Mesenchymal stem cell (in vitro differentiated cells and primary cell): ENCODE data around the gene SPRR2B.
A peak's percentile ranks its signal among the peaks of the same experiment; 100 is the strongest.

Experiments
- DNase-seq: peaks from one replicate; pipeline ENCODE4 v3.0.0-alpha.2; 2013
- H2AFZ ChIP-seq: one replicate; pipeline ENCODE4 v1.6.1; 2013; ENCODE audit warnings: low read depth, mild to moderate bottlenecking, control low read depth, inconsistent platforms, low read length, moderate library complexity
- H2AK5ac ChIP-seq: 2 replicates; pipeline ENCODE4 v1.6.1; 2013; ENCODE audit warnings: low read length, moderate library complexity, mild to moderate bottlenecking, inconsistent platforms; ENCODE audit not compliant: severe bottlenecking
- H2BK120ac ChIP-seq: one replicate; pipeline ENCODE4 v1.6.1; 2013; ENCODE audit warnings: low read depth, mild to moderate bottlenecking, inconsistent platforms, low read length, moderate library complexity
- H2BK12ac ChIP-seq, 2 experiments: one replicate each; pipeline ENCODE4 v1.6.1; 2013; ENCODE audit warnings: inconsistent platforms in 2 of 2, low read length in 2 of 2, mild to moderate bottlenecking in 2 of 2, moderate library complexity in 2 of 2, control low read depth in 1 of 2
- H2BK15ac ChIP-seq: one replicate; pipeline ENCODE4 v1.6.1; 2013; ENCODE audit warnings: mild to moderate bottlenecking, low read depth, inconsistent platforms; ENCODE audit not compliant: poor library complexity, severe bottlenecking
- H2BK5ac ChIP-seq: 2 replicates; pipeline ENCODE4 v1.6.1; 2013; ENCODE audit warnings: low read depth, mild to moderate bottlenecking, low read length, control low read depth, inconsistent platforms; ENCODE audit not compliant: poor library complexity, severe bottlenecking
- H3K14ac ChIP-seq, 2 experiments: one replicate each; pipeline ENCODE4 v1.6.1; 2013; ENCODE audit warnings: inconsistent platforms in 2 of 2, low read length in 2 of 2, control low read depth in 1 of 2, mild to moderate bottlenecking in 1 of 2, moderate library complexity in 1 of 2
- H3K18ac ChIP-seq, 2 experiments: one replicate each; pipeline ENCODE4 v1.6.1; 2013; ENCODE audit warnings: inconsistent platforms in 2 of 2, low read length in 2 of 2, control low read depth in 1 of 2, low read depth in 1 of 2, mild to moderate bottlenecking in 1 of 2
- H3K23ac ChIP-seq, 2 experiments: one replicate each; pipeline ENCODE4 v1.6.1; 2013; ENCODE audit warnings: inconsistent platforms in 2 of 2, low read length in 2 of 2, mild to moderate bottlenecking in 2 of 2, moderate library complexity in 2 of 2, control low read depth in 1 of 2
- H3K27ac ChIP-seq: 2 replicates; pipeline ENCODE4 v1.5.1; 2013; ENCODE audit warnings: mild to moderate bottlenecking, moderate library complexity, low read length, control low read depth, inconsistent platforms; ENCODE audit not compliant: poor library complexity, severe bottlenecking
- H3K27me3 ChIP-seq, 2 experiments: 2 replicates each; pipeline versions ENCODE4 v1.6.1 to v1.7.0; 2013; ENCODE audit warnings: low read length in 2 of 2, mild to moderate bottlenecking in 2 of 2, moderate library complexity in 2 of 2, control low read depth in 1 of 2, inconsistent platforms in 1 of 2; ENCODE audit not compliant: control insufficient read depth in 1 of 2, insufficient read depth in 1 of 2
- H3K36me3 ChIP-seq, 2 experiments: 2 replicates each; pipeline versions ENCODE4 v1.6.1 to v1.7.0; 2013; ENCODE audit warnings: low read length in 2 of 2, control low read depth in 1 of 2, inconsistent platforms in 1 of 2, low read depth in 1 of 2, mild to moderate bottlenecking in 1 of 2; ENCODE audit not compliant: insufficient read depth in 2 of 2, control insufficient read depth in 1 of 2
- H3K4ac ChIP-seq, 2 experiments: one replicate each; pipeline ENCODE4 v1.6.1; 2013; ENCODE audit warnings: inconsistent platforms in 2 of 2, low read length in 2 of 2, mild to moderate bottlenecking in 2 of 2, moderate library complexity in 2 of 2, control low read depth in 1 of 2, low read depth in 1 of 2
- H3K4me1 ChIP-seq: 2 replicates; pipeline ENCODE4 v1.6.1; 2013; ENCODE audit warnings: low read depth, low read length, control low read depth; ENCODE audit not compliant: control insufficient read depth, insufficient read depth
- H3K4me2 ChIP-seq: 2 replicates; pipeline ENCODE4 v1.6.1; 2013; ENCODE audit warnings: low read length, mild to moderate bottlenecking, inconsistent platforms; ENCODE audit not compliant: poor library complexity, severe bottlenecking
- H3K4me3 ChIP-seq, 2 experiments: 2 replicates each; pipeline versions ENCODE4 v1.5.1 to v1.7.0; 2013; ENCODE audit warnings: low read length in 2 of 2, mild to moderate bottlenecking in 2 of 2, control low read depth in 1 of 2, low read depth in 1 of 2; ENCODE audit not compliant: insufficient read depth in 1 of 2
- H3K79me1 ChIP-seq: replicated peaks from 2 replicates; pipeline ENCODE4 v1.6.1; 2013; ENCODE audit warnings: mild to moderate bottlenecking, control low read depth, low read length, inconsistent platforms; ENCODE audit not compliant: poor library complexity, severe bottlenecking
- H3K9ac ChIP-seq: 2 replicates; pipeline ENCODE4 v1.7.0; 2013; ENCODE audit warnings: mild to moderate bottlenecking, low read length, moderate library complexity
- H3K9me3 ChIP-seq: 2 replicates; pipeline ENCODE4 v1.7.0; 2013; ENCODE audit warnings: mild to moderate bottlenecking, low read length; ENCODE audit not compliant: control insufficient read depth
- H4K8ac ChIP-seq: one replicate; pipeline ENCODE4 v1.6.1; 2013; ENCODE audit warnings: inconsistent platforms, mild to moderate bottlenecking, low read length, moderate library complexity
- H4K91ac ChIP-seq: one replicate; pipeline ENCODE4 v1.6.1; 2013; ENCODE audit warnings: mild to moderate bottlenecking, low read length, inconsistent platforms
- WGBS: methylation state at CpG from one replicate; pipeline ENCODE4 v1.1.7; 2013; ENCODE audit warnings: mixed read lengths; 5-methylcytosine and 5-hydroxymethylcytosine counted together

SPRR2B gene

GRCh38 chr1:153072806-153073726 is 1.7 kb upstream of the SPRR2B start:
- no peak overlapping the region for H4K8ac ChIP-seq
- H2BK12ac ChIP-seq, result no peak overlapping the region
- H3K4ac ChIP-seq, result no peak overlapping the region
- H3K14ac ChIP-seq, result no peak overlapping the region
- no peaks in the 10 kb centered on the region for H3K36me3 ChIP-seq
- no peak overlapping the region for H3K27ac ChIP-seq
- H3K23ac ChIP-seq, result no peak overlapping the region
- H3K18ac ChIP-seq, result no peak overlapping the region
- no peak overlapping the region for H2AFZ ChIP-seq
- no peak overlapping the region for H2BK120ac ChIP-seq
- no peak overlapping the region for H2BK15ac ChIP-seq
- no peak overlapping the region for H3K4me3 ChIP-seq
- no peak overlapping the region for H3K4me2 ChIP-seq
- H3K4me1 ChIP-seq, result no peaks in the 10 kb centered on the region
- H3K9me3 ChIP-seq, result no peaks in the 10 kb centered on the region
- H4K91ac ChIP-seq, result no peak overlapping the region
- H3K9ac ChIP-seq, result no peak overlapping the region
- WGBS, result 38% methylated on average over 3 of the region's 5 CpGs
- no peak overlapping the region for H2AK5ac ChIP-seq
- H3K27me3 ChIP-seq, result no peaks in the 10 kb centered on the region
- DNase-seq, result no peak
- no peak overlapping the region for H2BK5ac ChIP-seq
- H3K79me1 ChIP-seq, result no peaks in the 10 kb centered on the region

GRCh38 chr1:153070243-153070642 is 1.2 kb downstream of the SPRR2B start:
- Histone ChIP-seq H3K14ac (no peak overlapping the region), H3K4me1 (no peaks in the 10 kb centered on the region), H3K9me3 (no peaks in the 10 kb centered on the region), H2BK5ac (no peak overlapping the region), H2AK5ac (no peak overlapping the region), H2BK15ac (no peak overlapping the region), H3K4me2 (no peak overlapping the region), H3K27me3 (no peaks in the 10 kb centered on the region), H2BK120ac (no peak overlapping the region), H3K18ac (no peak overlapping the region), H3K23ac (no peak overlapping the region), H3K79me1 (no peaks in the 10 kb centered on the region), H4K8ac (no peak overlapping the region), H3K36me3 (no peaks in the 10 kb centered on the region), H3K9ac (no peak overlapping the region), H2AFZ (no peak overlapping the region), H3K4ac (no peak overlapping the region), H4K91ac (no peak overlapping the region), H3K4me3 (no peak overlapping the region), H2BK12ac (no peak overlapping the region), H3K27ac (no peak overlapping the region)
- DNase-seq, result no peak
- 17% methylated on average over 1 of the region's 2 CpGs for whole genome bisulfite sequencing

GRCh38 chr1:153058826-153059784 is 12.3 kb downstream of the SPRR2B start:
- Histone ChIP-seq H3K9ac (no peak overlapping the region), H3K27ac (no peak overlapping the region), H2BK15ac (no peak overlapping the region), H3K4me3 (no peak overlapping the region), H3K27me3 (peaks cover 0 to 8% of the 10 kb centered on the region in 2 experiments), H4K8ac (no peak overlapping the region), H3K36me3 (no peaks in the 10 kb centered on the region), H2BK12ac (no peak overlapping the region), H3K4me1 (no peaks in the 10 kb centered on the region), H2BK5ac (no peak overlapping the region), H3K4me2 (no peak overlapping the region), H4K91ac (no peak overlapping the region), H2AFZ (peak overlapping the region; percentile 23), H2AK5ac (no peak overlapping the region), H3K23ac (no peak overlapping the region), H2BK120ac (no peak overlapping the region), H3K4ac (no peak overlapping the region), H3K79me1 (no peaks in the 10 kb centered on the region), H3K18ac (no peak overlapping the region), H3K14ac (no peak overlapping the region), H3K9me3 (no peaks in the 10 kb centered on the region)
- DNase-seq, result no peak
- WGBS, result 83% methylated on average over 5 of the region's 6 CpGs

GRCh38 chr1:153058154-153058553 is 13.3 kb downstream of the SPRR2B start:
- Histone ChIP-seq H3K4ac (no peak overlapping the region), H2AFZ (no peak overlapping the region), H3K79me1 (no peaks in the 10 kb centered on the region), H2BK120ac (no peak overlapping the region), H3K4me3 (no peak overlapping the region), H3K36me3 (no peaks in the 10 kb centered on the region), H3K23ac (no peak overlapping the region), H3K9ac (no peak overlapping the region), H3K27me3 (peaks cover 0 to 8% of the 10 kb centered on the region in 2 experiments), H3K18ac (no peak overlapping the region), H3K4me2 (no peak overlapping the region), H3K14ac (no peak overlapping the region), H3K27ac (no peak overlapping the region), H3K4me1 (no peaks in the 10 kb centered on the region), H4K91ac (no peak overlapping the region), H3K9me3 (no peaks in the 10 kb centered on the region), H2AK5ac (no peak overlapping the region), H2BK15ac (no peak overlapping the region), H4K8ac (no peak overlapping the region), H2BK12ac (no peak overlapping the region), H2BK5ac (no peak overlapping the region)
- no peak for DNase-seq
- WGBS, result no CpG with 5 or more reads among the region's 2 CpGs
